GM04503 (cell line): ENCODE data around the gene SIAE.
A peak's percentile ranks its signal among the peaks of the same experiment; 100 is the strongest.
"Not testable (repeated sequence)": the region's sequence is repeated elsewhere in the genome, so short reads cannot be mapped to it uniquely, and the experiment has no call there.

Source experiments
- DNase-seq: peaks from one replicate; pipeline ENCODE4 v3.0.0-alpha.2; 2012; ENCODE audit warnings: low read depth

The SIAE gene

DNA sequence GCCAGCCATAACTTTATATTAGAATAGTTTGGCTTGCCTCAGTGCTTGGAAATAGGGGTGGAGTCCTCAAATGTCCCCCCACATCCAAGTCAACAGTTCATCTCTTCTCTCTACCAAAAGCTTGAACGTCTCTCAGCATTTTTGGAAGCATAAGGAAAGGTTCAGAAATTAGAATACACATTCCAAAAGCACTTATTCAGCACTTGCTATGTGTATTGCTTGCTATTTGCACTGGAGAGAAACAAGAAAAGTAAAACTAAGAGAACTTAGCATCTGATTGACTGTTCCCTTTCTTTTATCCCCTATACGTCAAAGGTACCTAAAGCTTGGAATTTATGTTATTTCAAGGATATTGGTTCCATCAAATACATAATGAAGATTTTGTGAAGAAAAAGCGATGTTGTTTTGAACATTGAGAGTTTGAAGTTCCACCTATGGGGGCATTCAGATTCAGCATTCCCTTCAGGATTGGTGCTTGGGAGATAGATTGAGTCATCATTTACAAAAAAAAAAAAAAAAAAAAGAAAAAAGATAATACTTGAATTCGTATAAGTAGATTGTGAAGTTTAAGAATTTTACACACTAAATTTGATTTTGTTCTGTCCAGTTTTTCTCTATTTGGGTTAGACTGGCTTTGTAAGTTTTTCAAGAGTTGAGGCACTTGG is 49.5 kb downstream of the SIAE start:
- DNase-seq: no peak

DNA sequence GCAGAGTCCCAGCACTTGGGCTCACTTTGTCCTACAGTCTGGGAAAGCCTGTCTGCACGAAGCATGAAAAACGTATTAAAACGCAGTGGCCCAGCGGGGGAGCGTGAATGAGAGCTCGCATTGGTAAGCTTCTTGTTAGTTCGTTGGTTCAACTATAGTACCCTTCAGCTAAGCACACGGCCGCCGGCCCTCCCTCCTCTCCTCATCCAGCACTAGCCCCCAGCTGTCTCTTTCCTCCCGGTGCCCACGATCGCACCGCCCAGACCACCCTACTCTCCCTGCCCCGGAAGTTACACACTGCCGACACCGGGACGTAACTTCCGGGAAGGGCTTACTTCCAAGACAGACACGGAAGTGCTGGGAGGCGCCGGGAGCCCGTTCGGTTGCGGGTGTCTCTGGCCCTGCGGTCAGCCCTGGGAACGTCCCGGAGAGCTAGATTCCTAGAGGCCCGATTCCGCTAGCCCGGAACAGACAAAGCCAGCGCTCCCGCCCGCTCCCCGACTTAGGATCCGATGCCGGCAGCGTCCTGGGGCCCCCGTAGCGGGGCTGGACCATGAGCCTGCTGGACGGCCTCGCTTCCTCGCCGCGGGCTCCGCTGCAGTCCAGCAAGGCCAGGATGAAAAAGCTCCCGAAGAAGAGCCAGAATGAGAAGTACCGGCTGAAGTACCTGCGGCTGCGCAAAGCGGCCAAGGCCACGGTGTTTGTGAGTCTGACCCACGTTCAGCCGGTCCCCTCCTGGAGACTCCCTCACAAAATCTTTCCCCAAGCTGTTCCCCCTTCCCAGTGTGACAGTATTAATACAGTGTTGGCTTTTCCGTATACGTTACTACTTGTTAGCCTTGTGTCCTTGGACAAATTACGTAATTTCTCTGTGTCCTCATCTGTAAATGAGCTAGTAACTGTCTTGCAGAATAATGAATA is 50.7 kb downstream of the SIAE start, which contains the start of gene TBRG1:
TSS of gene TBRG1 (plus strand) at position 334 of the 921 bp plus-strand sequence. CDS start at position 554, 220 bp downstream.
- no peak for DNase-seq

DNA sequence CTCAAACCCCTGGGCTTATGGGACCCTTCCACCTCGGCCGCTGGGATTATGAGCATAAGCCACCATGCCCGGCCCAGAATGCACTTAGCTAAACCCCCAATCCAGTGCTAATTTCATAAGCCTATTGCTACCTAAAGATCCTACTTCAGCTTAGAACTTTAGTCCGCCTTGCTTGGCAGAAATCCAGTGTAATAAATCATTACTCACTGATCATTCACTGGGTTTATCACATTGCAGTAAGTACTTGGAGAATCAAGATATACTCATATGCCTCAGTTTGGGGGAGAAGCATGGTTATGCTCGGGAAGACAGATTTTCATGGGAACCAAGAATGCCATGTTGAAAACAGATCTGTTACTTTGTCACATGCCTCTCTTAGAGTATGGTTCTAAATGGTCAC is 54.7 kb downstream of the SIAE start:
- DNase-seq: no peak

DNA sequence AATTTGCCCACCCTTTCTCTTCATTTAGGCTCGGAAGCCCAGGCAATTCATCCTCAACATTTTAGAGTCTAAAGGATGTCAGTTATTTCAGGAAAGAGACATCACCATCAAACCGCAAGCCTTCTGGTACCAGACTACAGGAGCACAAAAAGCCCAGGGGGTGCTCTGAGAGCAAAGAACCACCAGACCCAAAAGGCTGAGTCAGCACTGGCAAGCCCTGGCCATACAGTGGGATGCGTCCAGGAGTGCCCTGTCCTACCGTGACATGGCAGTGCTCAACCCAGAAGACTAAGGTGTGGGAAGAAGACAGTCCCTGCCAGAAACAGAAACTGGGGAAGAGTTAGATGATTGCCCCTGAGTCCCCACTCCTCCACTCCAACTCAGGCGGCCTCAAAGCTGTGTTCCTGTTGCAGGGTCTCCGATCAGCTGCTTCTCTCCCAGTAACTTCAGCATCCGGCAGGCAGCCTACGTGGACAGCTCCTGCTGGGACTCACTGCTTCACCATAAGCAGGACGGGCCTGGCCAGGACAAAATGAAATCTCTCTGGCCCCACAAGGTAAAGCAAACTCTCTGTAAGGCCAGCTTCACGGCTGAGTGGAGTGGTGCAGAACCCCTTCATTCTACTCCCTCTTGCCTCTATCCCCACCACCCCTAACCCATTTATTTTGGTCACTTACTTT is 60.8 kb downstream of the SIAE start:
- no peak for DNase-seq

DNA sequence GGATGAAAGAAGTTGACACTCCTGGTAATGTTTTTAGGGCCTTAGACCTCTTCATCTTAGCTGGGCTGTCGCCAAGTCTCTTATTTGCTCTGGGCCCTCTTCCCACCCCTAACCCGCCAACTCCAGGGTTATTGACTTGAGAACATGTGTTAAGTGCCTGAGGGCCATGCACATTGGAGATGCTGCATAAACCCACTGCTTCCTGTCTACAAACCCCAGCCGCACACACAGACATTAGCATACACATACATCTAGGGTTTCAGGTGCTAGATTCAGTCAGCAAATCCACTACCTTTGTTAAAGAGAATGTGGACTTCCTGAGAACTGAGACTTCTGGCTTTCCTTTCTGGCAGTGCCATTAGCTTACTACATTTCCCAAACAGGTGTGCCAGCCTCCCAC is 61.5 kb downstream of the SIAE start:
- no peak for DNase-seq

DNA sequence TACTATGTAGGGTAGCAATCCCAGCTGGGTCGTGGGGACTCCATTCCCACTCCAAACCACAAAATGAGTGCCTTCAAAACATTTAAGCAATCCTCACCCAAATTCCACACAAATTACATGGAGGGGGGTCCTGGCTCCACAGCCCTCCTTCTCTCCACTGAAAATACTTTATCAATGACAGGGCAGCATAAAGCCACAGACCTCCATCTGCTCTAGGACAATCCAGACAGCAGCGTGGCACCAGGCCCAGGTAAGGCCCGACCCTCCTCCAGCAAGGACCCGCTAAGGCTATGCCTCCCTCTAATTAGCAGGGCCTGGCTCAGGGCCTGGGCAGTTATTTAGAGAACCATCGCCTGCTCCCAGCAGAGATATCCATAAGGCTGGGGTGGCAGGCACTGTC is 62.5 kb downstream of the SIAE start, which contains the start of gene PANX3:
TSS of gene PANX3 (plus strand) at position 365 of the 400 bp plus-strand sequence. CDS start 129 bp downstream, outside the sequence.
- no peak for DNase-seq

DNA sequence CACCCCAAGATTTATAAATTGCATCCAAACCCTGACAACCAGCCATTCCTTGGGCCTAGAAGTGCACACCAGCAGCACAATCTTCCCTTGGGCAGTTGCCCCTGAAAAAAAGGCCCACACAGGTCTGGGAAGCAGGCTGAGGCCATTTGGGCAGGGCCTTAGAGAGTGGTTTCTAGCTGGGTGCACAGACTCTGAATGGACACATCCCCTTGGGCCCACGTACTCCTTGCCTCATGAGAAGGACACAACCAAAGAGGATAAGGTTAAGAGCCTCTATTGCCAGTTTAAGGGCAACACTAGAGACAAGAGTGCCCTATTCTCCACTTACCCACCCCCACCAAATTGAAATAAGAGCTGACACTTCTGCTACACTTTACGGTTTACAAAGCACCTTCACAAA is 63.2 kb downstream of the SIAE start:
- no peak for DNase-seq

DNA sequence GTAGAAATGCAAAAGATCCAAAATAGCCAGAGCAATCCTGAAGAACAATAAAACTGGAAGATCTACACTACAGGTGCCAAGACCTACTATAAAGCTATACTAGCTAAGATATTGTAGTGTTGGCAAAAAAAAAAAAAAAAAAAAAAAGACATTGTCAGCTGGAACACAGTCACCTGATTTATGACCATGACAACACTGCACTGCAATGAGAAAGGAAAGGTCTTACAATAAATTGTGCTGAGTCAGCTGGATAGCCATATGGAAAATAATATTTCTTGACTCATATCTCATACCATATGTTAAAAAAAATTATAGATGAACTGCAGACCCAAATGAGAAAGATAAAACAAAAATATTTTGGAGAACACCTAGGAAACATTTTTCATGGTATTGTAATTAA is 65.4 kb downstream of the SIAE start:
- no peak for DNase-seq

DNA sequence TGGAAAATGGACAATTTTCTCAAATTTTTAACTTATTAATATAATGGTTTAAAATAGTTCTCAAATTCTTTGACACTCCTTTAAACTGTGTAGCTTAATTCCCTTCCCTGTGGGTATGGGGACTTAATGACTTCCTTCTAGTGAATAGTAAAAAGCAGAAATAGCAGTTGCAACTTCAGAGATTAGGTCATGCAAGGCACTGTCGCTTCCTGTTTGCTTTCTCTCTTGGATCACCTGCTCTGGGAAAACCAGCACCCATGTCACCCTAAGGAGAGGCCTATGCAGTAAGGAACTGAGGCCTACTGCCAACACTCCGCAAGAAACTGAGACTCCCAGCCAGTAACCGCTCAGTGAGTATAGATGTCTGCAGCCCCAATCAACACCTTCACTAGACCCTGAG is 67.8 kb downstream of the SIAE start:
- no peak for DNase-seq

DNA sequence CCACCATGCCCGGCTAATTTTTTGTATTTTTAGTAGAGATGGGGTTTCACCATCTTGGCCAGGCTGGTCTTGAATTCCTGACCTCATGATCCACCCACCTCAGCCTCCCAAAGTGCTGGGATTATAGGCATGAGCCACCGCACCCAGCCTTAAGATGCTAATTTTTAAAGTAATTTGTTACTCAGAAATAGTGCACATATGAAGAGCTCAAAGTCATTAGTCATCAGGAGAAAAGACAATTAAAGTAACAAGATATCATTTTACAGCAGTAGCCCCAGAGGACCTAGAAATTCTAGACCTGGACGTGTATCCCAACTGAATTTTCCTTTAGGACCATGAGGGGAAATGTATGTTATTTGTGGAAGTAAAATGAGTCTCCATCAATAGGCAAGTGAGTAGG is 70.8 kb downstream of the SIAE start:
- DNase-seq: not testable (repeated sequence)

DNA sequence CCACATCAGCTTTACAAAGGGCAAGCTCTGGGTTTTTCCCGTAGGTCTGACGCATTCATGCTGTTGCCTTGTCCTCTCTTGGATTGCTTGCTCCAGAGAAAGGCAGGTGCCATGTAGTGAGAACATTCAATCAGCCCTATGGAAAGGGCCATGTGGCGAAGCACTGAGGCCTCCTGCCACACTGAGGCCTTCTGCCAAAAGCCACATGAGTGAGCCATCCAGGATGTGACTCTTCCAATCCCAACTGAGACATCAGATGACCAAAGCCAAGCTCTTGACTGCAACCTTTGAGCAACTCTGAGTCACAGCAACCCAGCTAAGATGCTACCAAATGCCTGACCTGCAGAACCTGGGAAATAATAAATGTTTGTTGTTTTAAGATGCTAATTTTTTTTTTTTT is 71.3 kb downstream of the SIAE start:
- no peak for DNase-seq

DNA sequence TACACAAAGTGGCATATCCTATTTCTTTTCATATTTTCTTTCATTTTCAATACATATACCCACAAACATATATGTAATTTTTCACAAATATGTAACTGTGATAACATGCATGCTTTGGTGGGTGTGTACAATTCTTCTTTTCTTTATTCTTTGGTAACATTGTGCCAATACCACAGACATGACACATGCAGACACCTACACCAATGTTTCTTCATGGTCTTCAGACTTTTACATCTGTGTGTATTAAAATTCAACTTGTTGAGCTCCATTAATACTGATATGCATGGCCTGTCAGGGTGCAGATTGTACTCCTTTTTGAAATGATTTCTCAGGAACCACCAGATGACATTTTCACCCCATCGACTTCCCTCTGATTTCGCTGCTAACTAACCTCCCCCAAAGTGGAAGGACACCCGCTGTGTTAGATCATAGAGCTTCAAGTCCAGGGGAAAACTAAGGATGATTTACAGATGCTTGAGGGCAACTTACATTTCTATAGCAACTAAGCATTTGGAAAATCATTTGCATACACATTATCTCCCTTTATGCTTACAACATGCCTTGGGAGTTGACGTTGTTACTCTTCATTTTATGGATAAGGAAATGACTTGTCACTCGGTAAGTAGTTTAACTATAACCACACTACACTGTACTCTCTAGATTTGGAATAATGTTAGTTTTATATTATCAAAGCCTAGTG is 72.8 kb downstream of the SIAE start:
- DNase-seq: no peak

DNA sequence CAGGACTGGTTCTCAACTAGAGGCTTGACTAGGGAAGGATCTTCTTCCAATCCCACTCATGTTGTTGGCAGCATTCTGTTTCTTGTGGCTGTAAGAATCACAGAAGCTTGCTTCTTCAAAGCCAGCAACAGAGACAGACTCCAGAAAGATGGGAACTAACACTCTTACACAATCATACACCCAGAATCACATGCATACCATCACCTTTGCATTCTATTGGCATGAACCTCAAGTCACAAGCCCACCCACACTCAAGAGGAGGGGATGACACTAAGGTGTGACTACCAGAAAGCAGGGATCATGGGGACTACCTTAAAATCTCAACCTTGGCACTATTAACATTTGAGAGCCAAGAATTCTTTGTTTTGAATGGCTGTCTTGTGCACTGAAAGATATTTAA is 75.9 kb downstream of the SIAE start:
- no peak for DNase-seq

DNA sequence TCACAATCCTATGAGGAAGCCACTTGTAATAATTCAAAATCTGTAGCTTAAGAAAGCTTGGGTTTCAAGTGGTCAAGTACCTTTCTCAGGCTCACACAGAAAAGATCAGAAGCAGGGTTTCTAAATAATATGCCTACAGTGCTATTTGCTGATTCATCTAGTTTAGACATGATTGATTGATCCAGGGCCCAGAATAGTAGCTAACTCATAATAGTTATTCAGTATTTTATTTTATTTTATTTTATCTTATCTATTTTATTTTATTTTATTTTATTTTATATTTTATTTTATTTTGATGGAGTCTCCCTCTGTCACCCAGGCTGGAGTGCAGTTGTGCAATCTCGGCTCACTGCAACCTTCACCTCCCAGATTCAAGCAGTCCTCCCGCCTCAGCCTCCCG is 78.2 kb downstream of the SIAE start:
- DNase-seq: no peak

DNA sequence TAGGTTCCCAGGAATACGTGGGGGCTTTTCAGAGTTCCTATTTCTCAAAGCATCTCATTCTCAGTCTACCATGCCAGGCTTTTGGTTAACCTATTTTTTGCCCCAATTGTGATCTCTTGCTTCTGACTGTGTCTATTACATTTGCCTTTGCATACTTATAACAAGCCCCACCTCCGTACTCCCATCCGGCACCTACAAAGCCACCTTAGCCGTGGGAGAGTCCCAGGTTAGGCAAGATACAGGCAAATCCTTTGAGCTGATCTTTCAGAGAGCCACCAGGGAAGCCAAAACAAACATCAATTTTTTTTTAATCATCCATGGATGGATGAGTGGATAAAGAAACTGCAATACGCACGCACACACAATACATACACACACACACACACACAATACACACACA is 80.9 kb downstream of the SIAE start:
- no peak for DNase-seq

DNA sequence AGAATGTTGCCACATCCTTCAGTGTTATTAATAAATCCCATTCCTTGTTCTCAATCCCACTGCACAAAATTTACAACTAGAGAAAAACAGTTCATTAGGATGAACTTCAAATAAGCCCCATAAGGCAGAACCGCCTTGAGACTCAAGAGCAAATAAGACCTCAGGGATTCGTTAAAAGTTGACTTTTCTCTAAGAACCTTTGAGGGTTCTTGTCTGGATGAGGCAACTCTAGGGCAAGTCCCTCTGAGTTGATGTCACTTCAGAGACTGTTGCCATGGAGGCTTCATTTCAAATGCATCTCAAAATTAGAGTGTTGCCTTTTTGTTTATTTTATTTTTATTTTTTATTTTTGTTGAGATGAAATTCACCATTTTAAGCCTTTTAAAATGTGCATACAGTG is 82.1 kb downstream of the SIAE start:
- no peak for DNase-seq

DNA sequence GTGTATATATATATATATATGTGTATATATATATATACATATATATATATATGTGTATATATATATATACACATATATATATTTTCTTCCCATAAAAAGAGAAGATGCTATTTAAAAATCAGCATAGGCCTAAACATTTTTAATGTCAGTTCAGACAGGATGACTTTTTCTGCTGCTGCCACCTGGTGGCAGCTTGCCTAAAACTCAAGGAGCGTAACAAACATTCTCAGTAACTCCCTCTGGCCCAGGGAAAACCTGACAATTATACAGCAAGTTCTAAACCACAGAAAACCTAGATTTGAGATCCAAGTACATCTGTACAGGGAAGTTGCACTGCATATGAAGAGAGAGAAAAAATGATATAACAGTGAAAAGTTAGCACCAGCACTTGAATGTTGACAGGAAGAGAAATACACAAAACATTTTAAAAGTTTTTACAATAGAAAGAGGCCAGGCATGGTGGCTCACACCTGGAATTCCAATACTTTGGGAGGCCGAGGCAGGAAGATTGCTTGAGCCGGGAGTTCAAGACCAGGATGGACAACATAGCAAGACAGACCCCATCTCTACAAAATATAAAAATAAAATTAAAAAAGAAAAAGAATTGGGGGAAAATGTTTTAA is 87.2 kb downstream of the SIAE start:
- peak; percentile 9 for DNase-seq

DNA sequence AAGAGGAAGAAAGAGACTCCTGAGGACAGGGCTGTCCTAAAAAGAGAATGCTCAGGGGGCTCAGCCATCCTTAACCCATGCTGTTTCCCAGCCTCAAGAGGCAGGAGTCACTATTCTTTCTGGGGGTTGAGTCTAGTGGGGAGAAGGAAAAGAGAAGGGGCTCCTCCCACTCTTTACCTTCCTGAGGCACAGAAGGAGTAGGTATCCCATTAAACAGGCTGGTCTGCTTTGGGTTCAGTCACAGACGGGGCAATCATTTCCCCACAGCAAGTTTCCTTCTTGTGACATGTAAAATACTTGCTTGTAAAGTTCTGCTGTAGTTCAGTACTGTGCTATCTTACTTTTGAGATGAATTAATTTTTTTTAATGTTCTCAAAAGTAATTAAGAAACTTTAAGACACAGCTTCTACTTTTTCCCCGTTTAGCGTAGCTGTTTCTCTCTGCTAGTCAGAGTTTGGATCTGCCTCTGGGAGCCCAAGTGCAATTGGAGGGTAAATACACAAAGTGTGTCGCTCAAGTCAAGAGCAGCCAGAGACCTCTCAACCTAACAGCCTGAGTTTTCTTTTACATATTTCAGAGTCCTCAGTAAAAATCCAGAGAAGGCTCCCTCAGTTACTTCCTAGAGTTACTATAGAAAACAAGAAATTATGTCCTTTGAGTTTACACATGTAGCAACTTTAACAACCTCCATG is 88.7 kb downstream of the SIAE start:
- DNase-seq: no peak

DNA sequence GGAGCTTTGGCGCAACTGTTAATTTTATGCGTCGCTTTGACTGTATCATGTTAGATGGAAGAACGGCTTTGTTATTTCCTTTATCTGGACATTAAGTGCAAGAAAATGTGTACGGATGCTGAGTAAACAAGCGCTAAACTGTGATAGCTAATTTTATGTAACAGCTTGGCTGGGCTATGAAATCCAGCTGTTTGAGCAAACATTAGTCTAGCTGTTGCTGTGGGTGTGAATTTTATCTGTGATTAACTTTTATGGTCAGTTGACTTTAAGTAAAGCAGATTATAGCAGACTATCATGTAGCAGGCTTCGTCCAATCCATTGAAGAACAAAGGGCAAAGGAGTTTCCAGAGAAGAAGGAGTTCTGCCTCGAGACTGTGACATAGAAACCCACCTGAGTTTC is 89.8 kb downstream of the SIAE start:
- DNase-seq: no peak
